ENCODE measurements around the gene BAIAP2. TPM values are rescaled to one million over a fixed set of nuclear protein-coding genes. Genes with fewer than 3 reads are reported as not detected.

BAIAP2 gene
- total RNA-seq, 1 donor from 2014 or later, result 80.3 TPM

GRCh38 chr17:81068411-81069134, 33.6 kb downstream of the BAIAP2 start:
- Histone ChIP-seq H3K4me3 (ENCODE audit: low read depth, low read length) (no peak overlapping the region), H3K27me3 (ENCODE audit: control insufficient read depth, insufficient read depth, low read length) (no peaks in the 10 kb centered on the region), H3K36me3 (ENCODE audit: control insufficient read depth, insufficient read depth, low read length) (peaks cover 1% of the 10 kb centered on the region)
- no peak for DNase-seq (ENCODE audit: low read depth)
- TF ChIP-seq CTCF (IDR thresholded peaks at IDR 0.05; ENCODE audit: insufficient read depth, low read length, poor library complexity, severe bottlenecking), result no peak

- Histone ChIP-seq H3K27me3 (ENCODE audit: control insufficient read depth, insufficient read depth, low read length) (no peaks in the 10 kb centered on the region), H3K36me3 (ENCODE audit: control insufficient read depth, insufficient read depth, low read length) (peaks cover 1% of the 10 kb centered on the region)
Measured at GRCh38 chr17:81069135-81069645, 34.2 kb downstream of the BAIAP2 start.

GRCh38 chr17:81070541-81071246, 35.7 kb downstream of the BAIAP2 start:
- Histone ChIP-seq H3K36me3 (ENCODE audit: control insufficient read depth, insufficient read depth, low read length) (peaks cover 1% of the 10 kb centered on the region), H3K27me3 (ENCODE audit: control insufficient read depth, insufficient read depth, low read length) (no peaks in the 10 kb centered on the region), H3K4me3 (ENCODE audit: low read depth, low read length) (no peak overlapping the region)
- no peak for TF ChIP-seq CTCF (IDR thresholded peaks at IDR 0.05; ENCODE audit: insufficient read depth, low read length, poor library complexity, severe bottlenecking)
- DNase-seq (ENCODE audit: low read depth), result no peak

More at GRCh38 chr17:81069135-81069645, 34.2 kb downstream of the BAIAP2 start:
- no peak for DNase-seq (ENCODE audit: low read depth)
- TF ChIP-seq CTCF (IDR thresholded peaks at IDR 0.05; ENCODE audit: insufficient read depth, low read length, poor library complexity, severe bottlenecking), result no peak
- no peak overlapping the region for H3K4me3 ChIP-seq (ENCODE audit: low read depth, low read length)

- Histone ChIP-seq H3K27me3 (ENCODE audit: control insufficient read depth, insufficient read depth, low read length) (no peaks in the 10 kb centered on the region), H3K4me3 (ENCODE audit: low read depth, low read length) (no peak overlapping the region), H3K36me3 (ENCODE audit: control insufficient read depth, insufficient read depth, low read length) (no peaks in the 10 kb centered on the region)
- no peak for TF ChIP-seq CTCF (IDR thresholded peaks at IDR 0.05; ENCODE audit: insufficient read depth, low read length, poor library complexity, severe bottlenecking)
- no peak for DNase-seq (ENCODE audit: low read depth)
Measured at GRCh38 chr17:81071761-81072741, 37.1 kb downstream of the BAIAP2 start.

GRCh38 chr17:81073967-81074839, 39.3 kb downstream of the BAIAP2 start:
- no peak for TF ChIP-seq CTCF (IDR thresholded peaks at IDR 0.05; ENCODE audit: insufficient read depth, low read length, poor library complexity, severe bottlenecking)

More at GRCh38 chr17:81073967-81074839, 39.3 kb downstream of the BAIAP2 start:
- Histone ChIP-seq H3K27me3 (ENCODE audit: control insufficient read depth, insufficient read depth, low read length) (no peaks in the 10 kb centered on the region), H3K4me3 (ENCODE audit: low read depth, low read length) (no peak overlapping the region), H3K36me3 (ENCODE audit: control insufficient read depth, insufficient read depth, low read length) (no peaks in the 10 kb centered on the region)
- no peak for DNase-seq (ENCODE audit: low read depth)
